Measurements from ENCODE around the gene SLC43A1.
A peak's percentile ranks its signal among the peaks of the same experiment; 100 is the strongest.

Gene SLC43A1

DNA sequence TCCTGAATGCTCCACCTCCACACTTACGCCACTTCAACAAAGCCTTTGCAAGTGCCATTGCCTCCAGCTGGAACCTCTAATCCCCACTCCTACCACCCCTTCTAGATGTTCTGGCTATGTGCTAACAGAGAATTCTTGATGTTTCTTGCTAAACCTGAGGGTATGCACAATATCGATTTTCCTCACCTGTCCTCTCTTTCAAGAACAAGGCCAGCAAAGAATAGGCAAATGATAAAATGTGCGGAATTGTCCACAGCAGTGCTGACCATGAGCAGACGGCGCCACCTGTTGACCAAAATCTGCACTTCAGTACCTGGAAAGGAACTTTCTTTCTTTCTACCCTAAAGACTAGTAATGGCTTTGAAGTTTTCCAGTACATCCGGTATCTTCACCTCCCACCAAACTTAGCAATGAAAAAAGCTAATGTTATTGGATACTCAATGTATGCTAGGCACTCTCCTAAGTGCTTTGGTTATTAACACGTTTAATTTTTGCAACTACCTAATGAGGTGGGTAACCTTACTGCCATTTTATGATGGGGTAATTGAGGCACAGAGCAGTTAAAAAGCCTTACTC is 11.6 kb upstream of the SLC43A1 start:
- H3K4me1 ChIP-seq (ENCODE audit: control insufficient read depth, insufficient read depth, low read length) = peaks cover 14% of the 10 kb centered on the region
- H3K4me3 ChIP-seq (ENCODE audit: low read length) = no peak overlapping the region
- H3K9ac ChIP-seq (ENCODE audit: low read length) = no peak overlapping the region
- no peaks in the 10 kb centered on the region for H3K27me3 ChIP-seq (replicated peaks; ENCODE audit: control insufficient read depth, insufficient read depth, low read length)
- peaks cover 4% of the 10 kb centered on the region for H3K36me3 ChIP-seq (ENCODE audit: control insufficient read depth, insufficient read depth, low read length, severe bottlenecking)
- DNase-seq (ENCODE audit: low read depth) = peak; percentile 81
- H3K9me3 ChIP-seq (ENCODE audit: control insufficient read depth, low read length) = no peaks in the 10 kb centered on the region

GRCh38 chr11:57523419-57523818 is 7.9 kb upstream of the SLC43A1 start:
- peaks cover under 1% of the 10 kb centered on the region for H3K36me3 ChIP-seq (ENCODE audit: control insufficient read depth, insufficient read depth, low read length, severe bottlenecking)
- no peak for DNase-seq (ENCODE audit: low read depth)
- no peaks in the 10 kb centered on the region for H3K27me3 ChIP-seq (replicated peaks; ENCODE audit: control insufficient read depth, insufficient read depth, low read length)
- H3K9me3 ChIP-seq (ENCODE audit: control insufficient read depth, low read length) = no peaks in the 10 kb centered on the region
- no peak overlapping the region for H3K4me3 ChIP-seq (ENCODE audit: low read length)
- no peaks in the 10 kb centered on the region for H3K4me1 ChIP-seq (ENCODE audit: control insufficient read depth, insufficient read depth, low read length)
- no peak overlapping the region for H3K9ac ChIP-seq (ENCODE audit: low read length)

DNA sequence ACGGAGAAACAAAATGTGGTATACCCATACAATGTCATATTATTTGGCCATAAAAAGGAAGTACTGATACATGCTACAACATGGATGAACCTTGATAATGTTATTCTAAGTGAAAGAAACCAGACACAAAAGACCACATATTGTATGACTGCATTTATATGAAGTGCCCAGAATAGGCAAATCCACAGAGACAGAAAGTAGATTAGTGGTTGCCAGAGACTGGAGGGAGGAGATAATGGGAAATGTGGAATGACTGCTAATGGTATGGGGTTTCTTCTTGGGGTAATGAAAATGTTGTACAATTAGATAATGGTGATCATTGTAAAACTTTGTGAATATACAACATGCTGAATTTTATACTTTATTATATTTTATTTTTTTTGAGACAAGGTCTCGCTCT is 5.6 kb upstream of the SLC43A1 start:
- no peak overlapping the region for H3K9ac ChIP-seq (ENCODE audit: low read length)
- no peaks in the 10 kb centered on the region for H3K9me3 ChIP-seq (ENCODE audit: control insufficient read depth, low read length)
- H3K4me3 ChIP-seq (ENCODE audit: low read length) = no peak overlapping the region
- no peak for DNase-seq (ENCODE audit: low read depth)
- H3K36me3 ChIP-seq (ENCODE audit: control insufficient read depth, insufficient read depth, low read length, severe bottlenecking) = no peaks in the 10 kb centered on the region
- H3K27me3 ChIP-seq (replicated peaks; ENCODE audit: control insufficient read depth, insufficient read depth, low read length) = no peaks in the 10 kb centered on the region
- peaks cover under 1% of the 10 kb centered on the region for H3K4me1 ChIP-seq (ENCODE audit: control insufficient read depth, insufficient read depth, low read length)

GRCh38 chr11:57516061-57516443 is 550 bp upstream of the SLC43A1 start:
- Histone ChIP-seq H3K36me3 (ENCODE audit: control insufficient read depth, insufficient read depth, low read length, severe bottlenecking) (no peaks in the 10 kb centered on the region), H3K27me3 (replicated peaks; ENCODE audit: control insufficient read depth, insufficient read depth, low read length) (no peaks in the 10 kb centered on the region), H3K9ac (ENCODE audit: low read length) (peak overlapping the region; percentile 89), H3K4me1 (ENCODE audit: control insufficient read depth, insufficient read depth, low read length) (peaks cover 5% of the 10 kb centered on the region), H3K4me3 (ENCODE audit: low read length) (peak overlapping the region; percentile 94), H3K9me3 (ENCODE audit: control insufficient read depth, low read length) (no peaks in the 10 kb centered on the region)
- DNase-seq (ENCODE audit: low read depth) = no peak

GRCh38 chr11:57514538-57515331 is 767 bp downstream of the SLC43A1 start:
- no peaks in the 10 kb centered on the region for H3K27me3 ChIP-seq (replicated peaks; ENCODE audit: control insufficient read depth, insufficient read depth, low read length)
- no peaks in the 10 kb centered on the region for H3K9me3 ChIP-seq (ENCODE audit: control insufficient read depth, low read length)
- DNase-seq (ENCODE audit: low read depth) = peak; percentile 67
- peak overlapping the region; percentile 94 for H3K4me3 ChIP-seq (ENCODE audit: low read length)
- peak overlapping the region; percentile 89 for H3K9ac ChIP-seq (ENCODE audit: low read length)
- H3K4me1 ChIP-seq (ENCODE audit: control insufficient read depth, insufficient read depth, low read length) = peaks cover 5% of the 10 kb centered on the region
- no peaks in the 10 kb centered on the region for H3K36me3 ChIP-seq (ENCODE audit: control insufficient read depth, insufficient read depth, low read length, severe bottlenecking)

GRCh38 chr11:57513911-57514537 is 1.5 kb downstream of the SLC43A1 start:
- H3K9ac ChIP-seq (ENCODE audit: low read length) = peak overlapping the region; percentile 89
- peak overlapping the region; percentile 94 for H3K4me3 ChIP-seq (ENCODE audit: low read length)
- no peaks in the 10 kb centered on the region for H3K36me3 ChIP-seq (ENCODE audit: control insufficient read depth, insufficient read depth, low read length, severe bottlenecking)
- DNase-seq (ENCODE audit: low read depth) = peak; percentile 19
- no peaks in the 10 kb centered on the region for H3K27me3 ChIP-seq (replicated peaks; ENCODE audit: control insufficient read depth, insufficient read depth, low read length)
- peaks cover 5% of the 10 kb centered on the region for H3K4me1 ChIP-seq (ENCODE audit: control insufficient read depth, insufficient read depth, low read length)
- no peaks in the 10 kb centered on the region for H3K9me3 ChIP-seq (ENCODE audit: control insufficient read depth, low read length)

DNA sequence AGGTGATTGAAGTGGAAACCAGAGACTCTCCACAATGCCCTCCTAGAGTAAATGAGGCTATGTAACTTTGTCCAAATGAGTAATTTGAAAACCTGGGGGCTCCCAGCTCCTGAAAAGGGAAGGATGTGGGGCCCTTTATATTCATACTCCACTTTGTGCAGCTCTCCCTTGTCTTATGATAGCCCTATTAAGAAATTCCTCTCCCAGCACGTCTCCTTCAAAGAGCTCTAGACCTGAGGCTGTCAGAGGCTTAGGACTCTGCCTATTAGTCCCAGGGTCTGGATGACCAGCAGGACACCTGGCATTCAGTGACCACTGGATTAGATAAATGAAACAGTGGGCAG is 2.1 kb downstream of the SLC43A1 start:
- Histone ChIP-seq H3K27me3 (replicated peaks; ENCODE audit: control insufficient read depth, insufficient read depth, low read length) (no peaks in the 10 kb centered on the region), H3K9me3 (ENCODE audit: control insufficient read depth, low read length) (no peaks in the 10 kb centered on the region), H3K4me1 (ENCODE audit: control insufficient read depth, insufficient read depth, low read length) (peaks cover 5% of the 10 kb centered on the region), H3K4me3 (ENCODE audit: low read length) (no peak overlapping the region), H3K9ac (ENCODE audit: low read length) (no peak overlapping the region), H3K36me3 (ENCODE audit: control insufficient read depth, insufficient read depth, low read length, severe bottlenecking) (no peaks in the 10 kb centered on the region)
- no peak for DNase-seq (ENCODE audit: low read depth)

DNA sequence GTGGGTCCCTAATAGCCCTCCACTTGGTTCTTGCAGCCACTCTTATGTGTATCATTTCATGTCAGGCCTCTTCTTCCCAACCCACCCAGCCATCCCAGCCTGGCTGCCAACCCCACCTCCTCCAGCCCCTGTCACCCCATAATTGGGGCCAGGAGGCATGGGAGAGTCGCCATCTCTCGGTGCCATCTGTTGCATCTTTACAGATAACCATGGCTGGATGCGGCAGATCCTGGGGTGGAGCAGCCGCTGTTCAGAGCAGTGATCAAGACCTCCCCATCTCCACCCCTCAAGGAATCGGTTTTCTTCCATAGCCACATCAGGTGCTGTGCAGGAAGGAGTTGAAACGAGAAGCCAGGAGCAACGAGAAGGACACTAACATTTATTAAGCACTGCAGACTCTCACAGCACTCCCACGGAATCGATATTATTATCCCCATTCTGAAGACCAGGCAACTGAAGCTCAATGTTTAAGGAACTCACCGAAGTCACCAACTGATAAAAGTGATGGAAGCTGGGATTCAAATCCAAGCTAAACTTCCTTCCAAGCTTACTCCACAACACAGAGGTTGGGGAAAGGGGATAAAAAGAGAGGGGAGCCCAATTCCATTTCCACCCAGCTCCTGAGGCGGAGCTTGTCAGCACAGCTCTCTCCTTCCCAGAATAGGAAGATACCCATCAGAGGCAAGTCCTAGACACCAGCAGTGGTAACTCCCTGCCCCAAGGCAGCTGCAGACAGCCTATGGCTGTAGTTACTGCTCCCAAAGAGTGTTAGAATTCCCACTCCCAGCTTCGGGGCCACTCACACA is 2.7 kb downstream of the SLC43A1 start:
- Histone ChIP-seq H3K4me1 (ENCODE audit: control insufficient read depth, insufficient read depth, low read length) (peaks cover 5% of the 10 kb centered on the region), H3K9me3 (ENCODE audit: control insufficient read depth, low read length) (no peaks in the 10 kb centered on the region), H3K27me3 (replicated peaks; ENCODE audit: control insufficient read depth, insufficient read depth, low read length) (no peaks in the 10 kb centered on the region), H3K4me3 (ENCODE audit: low read length) (no peak overlapping the region), H3K9ac (ENCODE audit: low read length) (no peak overlapping the region), H3K36me3 (ENCODE audit: control insufficient read depth, insufficient read depth, low read length, severe bottlenecking) (no peaks in the 10 kb centered on the region)
- no peak for DNase-seq (ENCODE audit: low read depth)

DNA sequence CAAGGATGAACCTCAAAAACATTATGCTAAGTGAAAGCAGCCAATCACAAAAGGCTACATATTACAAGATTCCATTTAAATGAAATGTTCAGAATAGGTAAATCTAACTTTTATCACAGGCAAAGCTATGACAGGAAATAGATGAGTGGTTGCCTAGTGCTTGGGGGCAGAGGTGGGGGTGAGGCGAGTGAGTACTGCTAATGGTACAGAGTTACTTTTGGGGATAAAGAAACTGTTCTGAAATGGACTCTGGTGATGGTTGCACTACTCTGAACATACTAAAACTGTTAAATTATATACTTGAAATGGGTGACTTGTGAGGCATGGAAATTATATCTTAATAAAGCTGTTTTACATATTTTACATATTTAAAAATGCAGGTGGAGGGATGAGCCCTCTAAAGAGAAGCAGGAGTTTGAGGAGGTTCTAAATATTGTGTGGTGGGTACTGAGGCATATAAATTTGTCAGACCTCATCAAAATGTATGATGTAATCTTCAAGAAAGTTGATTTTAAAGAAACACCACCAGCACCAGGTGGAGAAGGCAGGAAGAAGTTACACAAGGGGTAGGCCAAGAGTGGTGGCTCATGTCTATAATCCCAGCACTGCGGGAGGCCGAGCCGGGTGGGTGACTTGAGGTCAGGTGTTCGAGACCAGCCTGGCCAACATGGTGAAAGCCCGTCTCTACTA is 3.6 kb downstream of the SLC43A1 start:
- DNase-seq (ENCODE audit: low read depth) = no peak
- H3K9ac ChIP-seq (ENCODE audit: low read length) = no peak overlapping the region
- no peaks in the 10 kb centered on the region for H3K27me3 ChIP-seq (replicated peaks; ENCODE audit: control insufficient read depth, insufficient read depth, low read length)

GRCh38 chr11:57508341-57509170 is 6.9 kb downstream of the SLC43A1 start:
- H3K36me3 ChIP-seq (ENCODE audit: control insufficient read depth, insufficient read depth, low read length, severe bottlenecking) = no peaks in the 10 kb centered on the region
- H3K4me3 ChIP-seq (ENCODE audit: low read length) = no peak overlapping the region
- H3K9ac ChIP-seq (ENCODE audit: low read length) = no peak overlapping the region
- no peaks in the 10 kb centered on the region for H3K27me3 ChIP-seq (replicated peaks; ENCODE audit: control insufficient read depth, insufficient read depth, low read length)
- H3K4me1 ChIP-seq (ENCODE audit: control insufficient read depth, insufficient read depth, low read length) = no peaks in the 10 kb centered on the region
- no peaks in the 10 kb centered on the region for H3K9me3 ChIP-seq (ENCODE audit: control insufficient read depth, low read length)
- DNase-seq (ENCODE audit: low read depth) = no peak

More for the DNA sequence above, 3.6 kb downstream of the SLC43A1 start:
- no peak overlapping the region for H3K4me3 ChIP-seq (ENCODE audit: low read length)
- H3K4me1 ChIP-seq (ENCODE audit: control insufficient read depth, insufficient read depth, low read length) = peaks cover 5% of the 10 kb centered on the region
- no peaks in the 10 kb centered on the region for H3K36me3 ChIP-seq (ENCODE audit: control insufficient read depth, insufficient read depth, low read length, severe bottlenecking)
- H3K9me3 ChIP-seq (ENCODE audit: control insufficient read depth, low read length) = no peaks in the 10 kb centered on the region
